GM23338 (cell line): Measurements from ENCODE around the gene B4GALT2. TPM values are rescaled to one million over a fixed set of nuclear protein-coding genes. Genes with fewer than 3 reads are reported as not detected.

Experiments used
- ATAC-seq: fragments of 200-7000 bp; cut with Tn5 transposase; 3 replicates; pipeline ENCODE4 v1.9.1; 2020
- DNase-seq: peaks from one replicate; pipeline ENCODE4 v3.0.0-alpha.2; 2015; ENCODE audit warnings: low spot score
- H2AFZ ChIP-seq: fragments of 200-600 bp; sonication (generic); 2 replicates; pipeline ENCODE4 v1.8.0; 2016; ENCODE audit warnings: antibody characterized with exemption, mild to moderate bottlenecking, moderate library complexity
- H3F3A ChIP-seq: fragments of 200-600 bp; sonication (generic); replicated peaks from 2 replicates; pipeline ENCODE4 v1.8.0; 2017; ENCODE audit warnings: antibody characterized with exemption, mixed run types, low read depth
- H3K27ac ChIP-seq: fragments of 200-600 bp; sonication (generic); 2 replicates; pipeline ENCODE4 v1.6.1; 2016; ENCODE audit warnings: low read depth
- H3K27me3 ChIP-seq: fragments of 200-600 bp; sonication (generic); 2 replicates; pipeline ENCODE4 v1.8.0; 2016; ENCODE audit warnings: mild to moderate bottlenecking, mixed run types, moderate library complexity; ENCODE audit not compliant: insufficient read depth
- H3K36me3 ChIP-seq: fragments of 200-600 bp; sonication (generic); 2 replicates; pipeline ENCODE4 v1.8.0; 2016; ENCODE audit warnings: mild to moderate bottlenecking; ENCODE audit not compliant: insufficient read depth
- H3K4me1 ChIP-seq: fragments of 200-600 bp; sonication (generic); 2 replicates; pipeline ENCODE4 v1.8.0; 2016; ENCODE audit warnings: mild to moderate bottlenecking, moderate library complexity; ENCODE audit not compliant: insufficient read depth
- H3K4me2 ChIP-seq: fragments of 200-600 bp; sonication (generic); 2 replicates; pipeline ENCODE4 v1.7.1; 2017; ENCODE audit warnings: mixed run types
- H3K4me3 ChIP-seq: fragments of 200-600 bp; sonication (generic); 2 replicates; pipeline ENCODE4 v1.6.1; 2016; ENCODE audit warnings: mixed run types
- H3K79me2 ChIP-seq: fragments of 200-600 bp; sonication (generic); replicated peaks from 2 replicates; pipeline ENCODE4 v1.8.0; 2017; ENCODE audit warnings: mild to moderate bottlenecking; ENCODE audit not compliant: insufficient read depth
- H3K9me2 ChIP-seq: fragments of 200-600 bp; sonication (generic); 2 replicates; pipeline ENCODE4 v1.8.0; 2017; ENCODE audit not compliant: insufficient read depth
- H4K20me1 ChIP-seq: fragments of 200-600 bp; sonication (generic); replicated peaks from 2 replicates; pipeline ENCODE4 v1.8.0; 2017; ENCODE audit warnings: mild to moderate bottlenecking; ENCODE audit not compliant: insufficient read depth
- H3K27ac Mint-ChIP-seq: 2 replicates; pipeline ENCODE4 v1.8.0; 2020; ENCODE audit warnings: inconsistent platforms, mild to moderate bottlenecking, moderate library complexity, mixed read lengths
- H3K27me3 Mint-ChIP-seq: 3 replicates; pipeline ENCODE4 v1.8.0; 2022; ENCODE audit warnings: low read depth, mild to moderate bottlenecking, moderate library complexity, mixed read lengths, inconsistent platforms; ENCODE audit not compliant: insufficient read depth, poor library complexity
- H3K36me3 Mint-ChIP-seq: 3 replicates; pipeline ENCODE4 v1.8.0; 2021; ENCODE audit warnings: low read depth, mild to moderate bottlenecking, inconsistent platforms, moderate library complexity, mixed read lengths
- H3K4me1 Mint-ChIP-seq: 3 replicates; pipeline ENCODE4 v1.8.0; 2020; ENCODE audit warnings: mild to moderate bottlenecking, inconsistent platforms, mixed read lengths
- H3K4me3 Mint-ChIP-seq: 3 replicates; pipeline ENCODE4 v1.8.0; 2021; ENCODE audit warnings: moderate library complexity, mild to moderate bottlenecking, inconsistent platforms, mixed read lengths
- H3K9me3 Mint-ChIP-seq: 3 replicates; pipeline ENCODE4 v1.8.0; 2020; ENCODE audit warnings: moderate library complexity, mild to moderate bottlenecking, inconsistent platforms, mixed read lengths
- CREB1 ChIP-seq: fragments of 250-450 bp; sonication (Bioruptor Pico); IDR thresholded peaks from 2 replicates; pipeline ENCODE4 v1.5.0; 2020; ENCODE audit warnings: low read depth, mild to moderate bottlenecking, moderate library complexity
- CTCF ChIP-seq, 2 experiments: fragments of 200-600 bp in 1 of 2; sonication (generic) in 1 of 2; conservative IDR thresholded peaks; 2 replicates each; pipeline versions ENCODE4 v1.5.1 to v1.6.1; 2016 to 2017; ENCODE audit warnings: antibody characterized with exemption in 2 of 2, low read depth in 2 of 2, mild to moderate bottlenecking in 2 of 2, moderate library complexity in 1 of 2
- EZH2 ChIP-seq: fragments of 200-600 bp; sonication (generic); IDR thresholded peaks from one replicate; pipeline ENCODE4 v1.8.0; 2017; ENCODE audit warnings: antibody characterized with exemption, mild to moderate bottlenecking, low read depth; ENCODE audit not compliant: unreplicated experiment
- EZH2phosphoT487 ChIP-seq: fragments of 200-600 bp; sonication (generic); IDR thresholded peaks from one replicate; pipeline ENCODE4 v1.8.1; 2018; ENCODE audit warnings: antibody characterized with exemption; ENCODE audit not compliant: unreplicated experiment
- JUNB ChIP-seq: IDR thresholded peaks from one replicate; pipeline ENCODE4 v1.6.1; 2016; ENCODE audit warnings: antibody characterized with exemption; ENCODE audit not compliant: unreplicated experiment
- NANOG ChIP-seq: IDR thresholded peaks from 2 replicates; pipeline ENCODE4 v1.6.1; 2016; ENCODE audit warnings: antibody characterized with exemption, borderline replicate concordance
- POLR2AphosphoS5 ChIP-seq: IDR thresholded peaks from 2 replicates; pipeline ENCODE4 v1.6.1; 2016; ENCODE audit warnings: antibody characterized with exemption, low read depth
- REST ChIP-seq: IDR thresholded peaks from one replicate; pipeline ENCODE4 v1.6.1; 2018; ENCODE audit warnings: antibody characterized with exemption; ENCODE audit not compliant: unreplicated experiment
- STAT1 ChIP-seq: IDR thresholded peaks from one replicate; pipeline ENCODE4 v1.6.1; 2016; ENCODE audit warnings: antibody characterized with exemption; ENCODE audit not compliant: unreplicated experiment
- ZNF114 ChIP-seq: fragments of 250-450 bp; sonication (Bioruptor Pico); IDR thresholded peaks from 2 replicates; pipeline ENCODE4 v1.5.0; 2020; ENCODE audit warnings: mild to moderate bottlenecking, moderate library complexity
- ZNF331 ChIP-seq: fragments of 250-450 bp; sonication (Bioruptor Pico); IDR thresholded peaks from 2 replicates; pipeline ENCODE4 v1.5.0; 2020; ENCODE audit warnings: low read depth, mild to moderate bottlenecking, moderate library complexity
- ZNF462 ChIP-seq: fragments of 250-450 bp; sonication (Bioruptor Pico); IDR thresholded peaks from 2 replicates; pipeline ENCODE4 v1.5.0; 2020; ENCODE audit warnings: mild to moderate bottlenecking, moderate library complexity
- polyA plus RNA-seq: library from polyadenylated mRNA; unstranded; fragments of >200 nt; fragmentation: Nextera tagmentation; extraction: Ambion mirVana; gene quantifications from 2 replicates; pipeline ENCODE4 v1.2.1, GENCODE V29; 2016
- total RNA-seq: library from RNA; depleted of rRNA; stranded (reverse); fragments of >200 nt; shearing (Covaris generic); gene quantifications from 2 replicates; pipeline ENCODE4 v1.2.3, GENCODE V29; 2014

Gene B4GALT2
- total and polyA plus RNA-seq, 2 experiments from 2014 or later: 22.4 to 63.1 TPM

- no peaks in the 10 kb centered on the region; the same call in 1 of the 2 replicates for H4K20me1 ChIP-seq
- H3K79me2 ChIP-seq: no peaks in the 10 kb centered on the region
- Mint-ChIP-seq H3K4me3 (no peak overlapping the region), H3K27me3 (peaks cover 15% of the 10 kb centered on the region), H3K27ac (no peak overlapping the region), H3K4me1 (peaks cover 12% of the 10 kb centered on the region), H3K9me3 (no peaks in the 10 kb centered on the region), H3K36me3 (peaks cover 78% of the 10 kb centered on the region)
- H3K27me3 ChIP-seq: no peaks in the 10 kb centered on the region
- peaks cover 10% of the 10 kb centered on the region; the same call in 1 of the 2 replicates for H3K36me3 ChIP-seq
- no peak overlapping the region for H2AFZ ChIP-seq
- ATAC-seq: no peak
- H3K4me3 ChIP-seq: no peak overlapping the region
- no peak for TF ChIP-seq CTCF (conservative IDR thresholded peaks at IDR 0.05; ENCODE audit: low read depth in 2 of 2)
- no peak for TF ChIP-seq JUNB
- no peak for TF ChIP-seq ZNF462
- no peak for TF ChIP-seq NANOG
- no peak for TF ChIP-seq POLR2AphosphoS5
- TF ChIP-seq ZNF331 (CRISPR knock-in tag): no peak
- TF ChIP-seq REST: no peak
- no peak for TF ChIP-seq EZH2phosphoT487
- TF ChIP-seq EZH2: no peak
- TF ChIP-seq ZNF114 (CRISPR knock-in tag): no peak
- TF ChIP-seq CREB1 (CRISPR knock-in tag): no peak
- TF ChIP-seq STAT1: no peak
- DNase-seq: no peak
- H3K4me2 ChIP-seq: no peak overlapping the region
- no peak overlapping the region for H3K27ac ChIP-seq
- no peaks in the 10 kb centered on the region for H3K9me2 ChIP-seq
- no peaks in the 10 kb centered on the region for H3K4me1 ChIP-seq
- H3F3A ChIP-seq: peaks cover 12% of the 10 kb centered on the region; the same call in 1 of the 2 replicates
Observed at GRCh38 chr1:44002165-44002564, 23.2 kb downstream of the B4GALT2 start.
